ENCODE data around the gene PPIL4.
A peak's percentile ranks its signal among the peaks of the same experiment; 100 is the strongest.
"Not testable (repeated sequence)": the region's sequence is repeated elsewhere in the genome, so short reads cannot be mapped to it uniquely, and the experiment has no call there.

Gene PPIL4

GRCh38 chr6:149483334-149483725 lies 62.5 kb downstream of the PPIL4 start:
- no peak for DNase-seq

- DNase-seq = peak; percentile 45
These were observed 63.1 kb downstream of the PPIL4 start for GRCh38 chr6:149482545-149483333.

- peak; percentile 59 for DNase-seq
These were observed 65.2 kb downstream of the PPIL4 start for GRCh38 chr6:149480502-149481280.

GRCh38 chr6:149478631-149479314 lies 67.1 kb downstream of the PPIL4 start:
- no peak for DNase-seq

GRCh38 chr6:149477544-149477943 lies 68.3 kb downstream of the PPIL4 start:
- no peak for DNase-seq

- DNase-seq = no peak
These were observed 68.9 kb downstream of the PPIL4 start for GRCh38 chr6:149476789-149477455.

GRCh38 chr6:149474108-149474935 lies 71.5 kb downstream of the PPIL4 start:
- DNase-seq = peak; percentile 27

GRCh38 chr6:149473080-149474052 lies 72.5 kb downstream of the PPIL4 start:
- no peak for DNase-seq

- DNase-seq = no peak
These were observed 73.6 kb downstream of the PPIL4 start for GRCh38 chr6:149472241-149472640.

- no peak for DNase-seq
These were observed 74.0 kb downstream of the PPIL4 start for GRCh38 chr6:149471801-149472200.

- DNase-seq = no peak
These were observed 74.9 kb downstream of the PPIL4 start for GRCh38 chr6:149470948-149471347.

- DNase-seq = no peak
These were observed 77.7 kb downstream of the PPIL4 start for GRCh38 chr6:149468179-149468578.

- no peak for DNase-seq
These were observed 78.6 kb downstream of the PPIL4 start for GRCh38 chr6:149467265-149467664.

GRCh38 chr6:149464411-149464810 lies 81.4 kb downstream of the PPIL4 start:
- no peak for DNase-seq

- no peak for DNase-seq
These were observed 82.1 kb downstream of the PPIL4 start for GRCh38 chr6:149463781-149464180.

GRCh38 chr6:149462712-149463111 lies 83.1 kb downstream of the PPIL4 start:
- DNase-seq = not testable (repeated sequence)

GRCh38 chr6:149461670-149462069 lies 84.2 kb downstream of the PPIL4 start:
- DNase-seq = no peak

- not testable (repeated sequence) for DNase-seq
These were observed 85.6 kb downstream of the PPIL4 start for GRCh38 chr6:149460249-149460648.

GRCh38 chr6:149459761-149460160 lies 86.1 kb downstream of the PPIL4 start:
- DNase-seq = no peak

- DNase-seq = no peak
These were observed 87.0 kb downstream of the PPIL4 start for GRCh38 chr6:149458806-149459205.

GRCh38 chr6:149458196-149458595 lies 87.6 kb downstream of the PPIL4 start:
- DNase-seq = no peak

Measured in CD4-positive, alpha-beta T cell treated with Interleukin-6 for 4 hours (primary cell).